Fibroblast of villous mesenchyme (primary cell): Measurements from ENCODE around the gene HLA-DQA1. TPM values are rescaled to one million over a fixed set of nuclear protein-coding genes. Genes with fewer than 3 reads are reported as not detected.
"Not testable (repeated sequence)": the region's sequence is repeated elsewhere in the genome, so short reads cannot be mapped to it uniquely, and the experiment has no call there.

ENCODE experiments used
- DNase-seq: peaks from one replicate; pipeline ENCODE4 v3.0.0-alpha.2; 2010; ENCODE audit warnings: low read depth
- H3K4me3 ChIP-seq: 2 replicates; pipeline ENCODE4 v1.5.1; 2011; ENCODE audit warnings: low read depth, mild to moderate bottlenecking, low read length
- total RNA-seq: library from RNA; depleted of rRNA; stranded (reverse); fragments of >200 nt; gene quantifications from 2 replicates; pipeline ENCODE4 v1.2.3, GENCODE V29; 2012
- TF ChIP-seq, protein P1 (sequence below): IDR thresholded peaks from 2 replicates; pipeline ENCODE4 v1.5.1; 2012; ENCODE audit warnings: low read depth, mild to moderate bottlenecking, low read length; ENCODE audit not compliant: insufficient read depth

HLA-DQA1 gene
- total RNA-seq, 1 donor = not detected

DNA sequence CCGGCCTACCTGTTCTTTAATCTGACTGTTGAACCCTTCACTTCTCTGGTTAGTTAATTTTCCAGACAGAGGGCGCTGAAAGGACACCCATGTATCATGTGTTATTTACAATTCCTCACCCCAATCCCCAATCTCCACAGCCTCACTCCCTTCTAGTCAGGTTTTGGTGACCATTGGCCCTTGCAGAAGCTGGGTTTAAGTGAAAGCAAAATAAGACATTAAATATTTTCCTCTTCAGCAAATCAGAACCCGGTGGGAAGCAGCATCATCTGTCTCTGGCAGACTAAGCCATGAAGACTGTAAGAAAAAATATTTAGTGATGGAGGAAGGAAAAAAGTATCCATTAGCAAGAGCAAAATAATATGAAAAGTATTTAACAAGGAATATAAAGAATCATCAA, 9.4 kb upstream of the HLA-DQA1 start:
- TF ChIP-seq, protein P1, sequence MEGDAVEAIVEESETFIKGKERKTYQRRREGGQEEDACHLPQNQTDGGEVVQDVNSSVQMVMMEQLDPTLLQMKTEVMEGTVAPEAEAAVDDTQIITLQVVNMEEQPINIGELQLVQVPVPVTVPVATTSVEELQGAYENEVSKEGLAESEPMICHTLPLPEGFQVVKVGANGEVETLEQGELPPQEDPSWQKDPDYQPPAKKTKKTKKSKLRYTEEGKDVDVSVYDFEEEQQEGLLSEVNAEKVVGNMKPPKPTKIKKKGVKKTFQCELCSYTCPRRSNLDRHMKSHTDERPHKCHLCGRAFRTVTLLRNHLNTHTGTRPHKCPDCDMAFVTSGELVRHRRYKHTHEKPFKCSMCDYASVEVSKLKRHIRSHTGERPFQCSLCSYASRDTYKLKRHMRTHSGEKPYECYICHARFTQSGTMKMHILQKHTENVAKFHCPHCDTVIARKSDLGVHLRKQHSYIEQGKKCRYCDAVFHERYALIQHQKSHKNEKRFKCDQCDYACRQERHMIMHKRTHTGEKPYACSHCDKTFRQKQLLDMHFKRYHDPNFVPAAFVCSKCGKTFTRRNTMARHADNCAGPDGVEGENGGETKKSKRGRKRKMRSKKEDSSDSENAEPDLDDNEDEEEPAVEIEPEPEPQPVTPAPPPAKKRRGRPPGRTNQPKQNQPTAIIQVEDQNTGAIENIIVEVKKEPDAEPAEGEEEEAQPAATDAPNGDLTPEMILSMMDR = no peak
- H3K4me3 ChIP-seq = no peak overlapping the region
- peak; percentile 21 for DNase-seq

DNA sequence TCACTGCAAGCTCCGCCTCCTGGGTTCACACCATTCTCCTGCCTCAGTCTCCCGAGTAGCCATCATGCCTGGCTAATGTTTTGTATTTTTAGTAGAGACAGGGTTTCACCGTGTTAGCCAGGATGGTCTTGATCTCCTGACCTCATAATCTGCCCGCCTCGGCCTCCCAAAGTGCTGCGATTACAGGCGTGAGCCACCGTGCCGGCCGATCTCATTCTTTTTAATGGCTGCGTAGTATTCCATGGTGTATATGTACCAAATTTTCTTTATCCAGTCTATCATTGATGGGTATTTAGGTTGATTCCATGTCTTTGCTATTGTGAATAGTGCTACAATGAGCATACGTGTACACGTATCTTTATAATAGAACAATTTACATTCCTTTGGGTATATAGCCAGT, 7.4 kb upstream of the HLA-DQA1 start:
- H3K4me3 ChIP-seq, DNase-seq: not testable (repeated sequence)

DNA sequence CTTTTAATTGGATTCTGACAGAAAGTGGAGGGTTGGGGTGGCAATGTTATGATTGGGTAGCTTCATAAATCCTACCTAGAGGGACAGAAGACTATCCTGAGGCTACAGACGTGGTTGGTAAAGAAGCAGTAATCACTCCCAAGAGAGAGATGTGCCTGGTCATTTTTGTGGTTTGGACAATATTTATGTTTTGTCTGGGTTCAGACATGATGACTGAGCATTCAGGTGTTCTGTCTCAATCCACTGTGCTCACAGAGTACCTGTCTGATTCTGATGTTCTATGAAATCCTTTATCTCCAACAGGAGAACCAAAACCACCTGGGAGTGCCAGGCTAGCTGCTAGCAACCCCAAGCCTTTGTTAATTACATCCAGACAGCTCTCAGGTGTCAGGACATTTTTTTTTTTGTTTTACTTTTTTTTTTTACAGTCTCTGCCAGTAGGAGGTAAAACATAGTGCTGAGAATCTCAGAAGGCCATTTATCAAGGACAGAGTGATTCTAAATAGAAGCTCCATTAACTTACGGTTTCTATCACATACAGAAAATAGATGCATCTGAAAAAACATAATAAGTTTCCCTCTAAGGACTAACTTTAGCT, 1.6 kb upstream of the HLA-DQA1 start:
- H3K4me3 ChIP-seq = no peak overlapping the region
- no peak for DNase-seq
- TF ChIP-seq, protein P1 = no peak

DNA sequence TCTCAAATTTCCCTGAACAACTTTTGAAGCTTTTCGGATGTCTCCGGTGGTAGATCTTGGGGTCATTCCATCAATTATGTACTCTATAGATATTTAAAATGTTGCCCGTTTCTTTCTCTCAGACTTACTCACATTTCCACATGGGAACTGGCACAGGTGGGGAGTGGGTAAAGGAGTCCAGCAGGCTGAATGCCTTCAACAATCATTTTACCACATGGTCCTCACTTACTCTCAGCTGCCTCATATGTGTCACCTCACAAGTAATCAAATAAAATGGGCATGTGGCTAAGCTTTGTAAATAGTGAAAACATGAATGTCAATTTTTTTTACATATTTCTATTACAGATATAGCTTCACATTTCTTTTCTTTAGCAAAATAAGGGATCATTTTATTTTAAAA, 677 bp downstream of the HLA-DQA1 start:
- TF ChIP-seq, protein P1 = no peak

DNA sequence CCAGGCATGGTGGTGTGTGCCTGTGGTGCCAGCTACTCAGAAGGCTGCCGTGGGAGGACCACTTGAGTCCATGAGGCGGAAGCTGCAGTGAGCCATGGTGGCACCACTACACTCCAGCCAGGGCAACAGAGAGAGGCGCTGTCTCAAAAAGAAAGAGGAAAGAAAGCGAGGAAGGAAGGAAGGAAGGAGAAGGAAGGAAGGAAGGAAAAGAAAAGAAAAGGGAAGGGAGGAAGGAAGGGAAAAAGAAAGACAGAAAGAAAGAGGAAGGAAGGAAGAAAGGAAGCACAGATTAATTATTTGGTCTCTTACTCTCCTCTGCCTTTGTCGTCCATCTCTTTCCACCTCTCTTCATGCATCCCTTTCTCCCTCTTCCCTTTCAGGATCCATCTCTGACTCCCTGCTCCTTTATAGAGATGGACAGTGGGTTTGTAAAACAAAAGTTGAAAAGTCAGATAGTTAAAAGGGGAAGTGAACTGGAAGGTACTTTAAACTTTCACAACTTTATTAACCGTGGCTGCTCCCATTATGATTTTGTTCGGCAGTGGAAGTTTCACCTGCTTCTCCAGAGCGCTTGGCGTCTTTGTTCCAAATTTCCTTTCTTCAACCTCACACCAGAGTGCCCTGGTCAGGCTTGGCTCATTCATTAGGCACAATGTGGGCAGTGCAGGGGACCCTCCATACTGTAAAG, 1.5 kb downstream of the HLA-DQA1 start:
- TF ChIP-seq, protein P1 = no peak
- no peak for DNase-seq
- no peak overlapping the region for H3K4me3 ChIP-seq

More for the DNA sequence above, 677 bp downstream of the HLA-DQA1 start:
- DNase-seq = no peak
- H3K4me3 ChIP-seq = no peak overlapping the region

DNA sequence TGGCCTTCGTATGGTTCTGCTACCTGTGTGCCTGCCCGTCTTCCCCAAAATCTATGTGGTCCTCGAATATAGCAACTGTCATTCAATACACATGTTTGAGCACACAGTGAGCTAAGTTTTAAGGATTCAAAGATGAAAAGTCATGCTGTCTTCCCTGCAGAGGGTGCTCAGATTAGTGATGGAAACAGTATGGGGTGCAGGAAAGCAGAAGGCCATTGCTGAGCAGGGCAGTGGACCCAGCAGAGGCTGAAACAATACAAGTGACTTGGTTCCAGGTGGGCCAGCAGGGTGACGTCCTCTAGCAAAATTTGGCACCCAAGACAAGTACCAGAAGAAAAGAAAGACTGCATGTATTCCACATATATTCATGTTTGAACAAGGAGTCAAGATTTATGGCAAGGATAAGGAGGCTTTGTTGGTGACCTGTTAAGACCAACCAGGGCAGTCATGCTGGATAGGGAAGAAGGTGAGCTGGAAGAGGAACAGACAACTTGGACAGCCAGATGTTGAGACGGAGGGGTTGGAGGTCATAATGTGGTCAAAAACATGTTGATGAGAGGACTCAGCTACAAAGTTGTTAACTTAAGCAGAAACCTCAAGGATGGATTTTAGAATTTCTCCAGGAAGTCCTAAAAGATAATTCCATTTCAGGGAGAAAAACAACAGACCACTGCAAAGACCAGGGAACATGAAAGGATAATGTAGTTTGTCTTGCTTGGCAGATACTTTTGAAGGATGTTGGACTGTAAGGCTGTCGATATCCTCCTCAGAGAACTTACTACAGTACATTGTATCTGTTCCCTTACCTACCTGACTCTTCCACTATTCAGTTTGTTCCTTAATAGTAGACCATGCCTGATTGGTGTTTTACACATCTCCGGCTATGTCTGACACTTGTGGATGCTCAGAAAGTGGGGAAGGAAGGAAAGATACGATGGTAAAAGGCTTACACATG, 2.5 kb downstream of the HLA-DQA1 start:
- DNase-seq = no peak
- no peak overlapping the region for H3K4me3 ChIP-seq
- TF ChIP-seq, protein P1 = no peak

DNA sequence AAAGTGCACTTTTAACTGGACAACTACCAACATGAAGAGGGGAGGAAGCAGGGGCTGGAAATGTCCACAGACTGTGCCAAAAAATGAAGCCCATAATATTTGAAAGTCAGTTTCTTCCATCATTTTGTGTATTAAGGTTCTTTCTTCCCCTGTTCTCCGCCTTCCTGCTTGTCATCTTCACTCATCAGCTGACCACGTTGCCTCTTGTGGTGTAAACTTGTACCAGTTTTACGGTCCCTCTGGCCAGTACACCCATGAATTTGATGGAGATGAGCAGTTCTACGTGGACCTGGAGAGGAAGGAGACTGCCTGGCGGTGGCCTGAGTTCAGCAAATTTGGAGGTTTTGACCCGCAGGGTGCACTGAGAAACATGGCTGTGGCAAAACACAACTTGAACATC, 3.9 kb downstream of the HLA-DQA1 start:
- TF ChIP-seq, protein P1 = no peak
- H3K4me3 ChIP-seq = no peak overlapping the region

DNA sequence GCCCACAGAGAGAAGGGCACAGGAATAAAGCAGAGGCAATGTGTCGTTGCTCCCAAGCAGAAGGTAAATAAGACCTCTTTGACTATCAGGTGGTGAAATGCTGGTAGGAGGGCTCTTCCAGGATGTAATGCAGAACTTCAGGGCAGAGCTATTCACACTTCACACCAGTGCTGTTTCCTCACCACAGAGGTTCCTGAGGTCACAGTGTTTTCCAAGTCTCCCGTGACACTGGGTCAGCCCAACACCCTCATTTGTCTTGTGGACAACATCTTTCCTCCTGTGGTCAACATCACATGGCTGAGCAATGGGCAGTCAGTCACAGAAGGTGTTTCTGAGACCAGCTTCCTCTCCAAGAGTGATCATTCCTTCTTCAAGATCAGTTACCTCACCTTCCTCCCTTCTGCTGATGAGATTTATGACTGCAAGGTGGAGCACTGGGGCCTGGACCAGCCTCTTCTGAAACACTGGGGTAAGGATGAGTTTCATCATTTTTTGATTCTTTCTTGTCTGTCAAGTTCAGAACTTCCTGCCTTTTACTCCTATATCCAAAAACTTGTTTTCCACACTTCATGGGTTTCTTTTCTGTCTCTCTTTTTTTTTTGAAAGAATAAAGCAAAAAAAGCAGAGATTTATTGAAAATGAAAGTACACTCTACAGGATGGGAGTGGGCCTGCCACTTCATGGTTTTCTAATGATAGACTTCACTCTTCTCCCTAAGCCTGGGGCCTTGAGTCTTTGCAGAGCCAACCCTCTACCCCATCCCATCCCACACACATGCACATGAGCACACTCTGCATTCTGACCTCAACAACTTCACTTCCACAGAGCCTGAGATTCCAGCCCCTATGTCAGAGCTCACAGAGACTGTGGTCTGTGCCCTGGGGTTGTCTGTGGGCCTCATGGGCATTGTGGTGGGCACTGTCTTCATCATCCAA, 4.8 kb downstream of the HLA-DQA1 start:
- not testable (repeated sequence) for H3K4me3 ChIP-seq, DNase-seq

More for the DNA sequence above, 3.9 kb downstream of the HLA-DQA1 start:
- no peak for DNase-seq
